NOMO-1 (cell line): ENCODE data around the gene TNFSF12.
"Not testable (repeated sequence)": the region's sequence is repeated elsewhere in the genome, so short reads cannot be mapped to it uniquely, and the experiment has no call there.

Source experiments
- DNase-seq, 2 experiments: peaks; one replicate each; lab custom pipeline; 2025; ENCODE audit not compliant: unreplicated experiment in 2 of 2; lab: John Stamatoyannopoulos, UW

TNFSF12 gene

DNA sequence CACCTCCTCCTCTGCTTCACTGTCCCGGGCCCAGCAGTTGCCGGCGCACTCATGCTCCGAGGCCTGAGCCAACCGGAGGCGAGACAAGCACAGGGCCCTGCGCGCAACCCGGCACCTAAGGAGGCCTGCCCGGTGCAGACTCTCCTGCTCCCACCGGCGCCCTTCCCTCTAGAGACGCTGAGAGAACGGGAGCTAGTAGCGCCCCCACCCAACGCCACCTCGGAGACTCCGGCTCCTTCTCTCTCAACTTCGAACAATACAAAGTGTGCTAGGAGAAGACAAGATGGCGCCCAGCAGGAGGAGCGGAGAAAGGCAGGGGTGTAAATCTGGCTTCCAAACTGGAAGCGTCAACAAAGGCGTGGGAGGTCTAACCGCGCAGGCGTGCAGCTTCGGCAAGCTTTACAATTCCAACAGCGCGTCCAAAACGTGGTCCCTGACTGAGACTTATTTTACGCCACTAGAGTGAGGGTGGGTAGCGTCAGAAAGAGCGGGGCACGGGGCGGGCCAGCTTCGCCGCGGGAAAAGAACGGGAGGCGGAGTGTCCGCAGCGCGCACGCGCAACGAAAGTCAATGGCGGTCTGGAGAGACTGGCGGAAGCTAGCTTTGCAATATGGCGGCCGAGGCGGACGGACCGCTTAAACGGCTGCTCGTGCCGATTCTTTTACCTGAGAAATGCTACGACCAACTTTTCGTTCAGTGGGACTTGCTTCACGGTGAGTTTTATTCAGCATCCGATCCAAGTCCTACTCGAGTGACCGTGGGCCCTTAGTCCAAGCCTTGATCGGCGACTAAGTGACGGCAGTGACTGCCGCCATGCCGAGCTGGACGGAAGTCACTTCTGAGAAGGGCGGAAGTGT is 34.6 kb downstream of the TNFSF12 start, which contains the start of gene MPDU1:
TSS of gene MPDU1 (plus strand) at position 600 of the 857 bp plus-strand sequence. CDS start at position 611, 11 bp downstream.
- peak; percentile 94 to 97 for DNase-seq

DNA sequence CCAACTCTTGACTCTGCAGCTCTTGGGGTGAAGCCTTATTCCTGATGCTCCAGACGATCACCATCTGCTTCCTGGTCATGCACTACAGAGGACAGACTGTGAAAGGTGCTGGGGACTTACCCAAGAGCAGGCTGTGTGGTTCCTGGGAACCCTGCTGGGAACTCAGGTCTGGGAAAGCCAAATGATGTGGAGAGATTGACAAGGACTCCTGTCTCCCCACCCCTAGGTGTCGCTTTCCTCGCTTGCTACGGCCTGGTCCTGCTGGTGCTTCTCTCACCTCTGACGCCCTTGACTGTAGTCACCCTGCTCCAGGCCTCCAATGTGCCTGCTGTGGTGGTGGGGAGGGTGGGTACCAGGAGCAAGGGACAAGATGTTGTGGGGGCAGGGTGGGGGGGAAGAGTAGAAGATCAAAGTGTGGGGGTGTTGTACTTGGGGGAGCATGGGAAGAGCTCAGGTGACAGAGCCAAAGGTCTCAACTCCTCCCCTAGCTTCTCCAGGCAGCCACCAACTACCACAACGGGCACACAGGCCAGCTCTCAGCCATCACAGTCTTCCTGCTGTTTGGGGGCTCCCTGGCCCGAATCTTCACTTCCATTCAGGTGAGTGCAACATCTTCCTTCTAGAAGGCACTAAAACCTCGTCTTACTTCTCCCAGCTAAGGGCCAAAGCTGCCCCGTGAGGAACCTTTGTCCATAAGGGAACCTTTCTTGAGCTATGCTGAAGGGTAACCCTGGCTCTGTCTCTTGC is 38.0 kb downstream of the TNFSF12 start:
- peak in 1 of 2 experiments; percentile 26 for DNase-seq

DNA sequence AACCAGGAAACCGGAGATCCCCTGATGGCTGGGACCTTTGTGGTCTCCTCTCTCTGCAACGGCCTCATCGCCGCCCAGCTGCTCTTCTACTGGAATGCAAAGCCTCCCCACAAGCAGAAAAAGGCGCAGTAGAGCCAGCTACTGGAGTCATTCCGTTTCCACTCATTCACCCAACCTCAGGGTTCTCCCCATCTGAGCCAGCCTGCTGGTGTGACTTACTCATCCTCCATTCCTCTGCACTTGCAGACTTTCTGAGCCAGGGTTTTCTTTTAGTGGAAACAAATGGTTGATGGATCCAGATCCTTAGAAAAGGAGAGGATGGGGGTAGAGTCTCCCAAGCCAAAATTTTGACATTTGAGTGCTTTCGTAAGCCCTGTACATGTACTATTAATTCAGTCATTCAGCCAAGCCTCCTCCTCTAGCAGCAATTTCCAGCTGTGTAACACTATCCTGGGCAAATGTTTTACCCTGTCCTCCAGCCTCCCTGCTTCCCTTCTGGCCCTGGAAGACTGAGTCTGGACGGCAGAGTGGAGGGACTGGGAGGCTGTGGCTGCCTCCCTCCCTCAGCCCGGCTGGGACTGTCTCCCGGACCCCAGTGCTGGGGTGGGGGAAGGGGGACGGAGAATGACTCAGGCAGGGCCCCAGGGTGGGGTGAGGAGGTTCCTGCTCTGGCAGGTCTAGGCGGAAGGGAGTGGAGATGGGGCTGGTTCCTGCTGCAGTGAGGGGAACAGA is 38.7 kb downstream of the TNFSF12 start:
- peak; percentile 26 to 42 for DNase-seq

DNA sequence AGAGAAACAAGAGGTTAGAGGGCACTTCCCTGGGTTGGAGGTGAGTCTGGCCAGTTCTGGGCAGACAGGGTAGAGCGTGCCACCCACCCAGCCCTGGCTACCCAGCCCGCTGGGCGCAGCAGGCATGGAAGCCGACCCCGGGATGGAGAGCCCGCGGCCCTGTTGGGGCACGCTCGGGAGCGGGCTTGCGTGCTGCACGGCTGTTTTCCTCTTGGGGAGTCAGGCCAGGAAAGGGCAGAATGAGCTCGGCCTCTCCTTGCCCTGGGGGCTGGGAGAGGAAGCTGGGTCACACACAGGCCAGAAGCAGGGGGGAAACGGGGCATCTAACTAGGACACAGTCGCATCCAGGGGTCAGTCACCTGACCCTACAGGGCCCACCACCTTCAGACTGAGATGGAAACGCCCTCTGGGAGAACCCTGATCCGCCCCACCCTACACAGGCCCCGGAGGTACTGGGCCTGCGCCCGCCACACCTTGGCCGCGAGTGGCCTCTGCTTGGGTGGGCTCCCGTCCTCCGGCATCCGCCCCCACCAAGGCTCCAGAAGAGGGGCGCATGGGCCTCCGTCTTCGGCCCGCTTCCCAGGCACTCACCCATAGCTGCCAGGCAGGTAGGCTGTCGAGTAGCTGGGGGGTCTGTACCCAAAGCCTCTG is 39.8 kb downstream of the TNFSF12 start:
- DNase-seq, result no peak

DNA sequence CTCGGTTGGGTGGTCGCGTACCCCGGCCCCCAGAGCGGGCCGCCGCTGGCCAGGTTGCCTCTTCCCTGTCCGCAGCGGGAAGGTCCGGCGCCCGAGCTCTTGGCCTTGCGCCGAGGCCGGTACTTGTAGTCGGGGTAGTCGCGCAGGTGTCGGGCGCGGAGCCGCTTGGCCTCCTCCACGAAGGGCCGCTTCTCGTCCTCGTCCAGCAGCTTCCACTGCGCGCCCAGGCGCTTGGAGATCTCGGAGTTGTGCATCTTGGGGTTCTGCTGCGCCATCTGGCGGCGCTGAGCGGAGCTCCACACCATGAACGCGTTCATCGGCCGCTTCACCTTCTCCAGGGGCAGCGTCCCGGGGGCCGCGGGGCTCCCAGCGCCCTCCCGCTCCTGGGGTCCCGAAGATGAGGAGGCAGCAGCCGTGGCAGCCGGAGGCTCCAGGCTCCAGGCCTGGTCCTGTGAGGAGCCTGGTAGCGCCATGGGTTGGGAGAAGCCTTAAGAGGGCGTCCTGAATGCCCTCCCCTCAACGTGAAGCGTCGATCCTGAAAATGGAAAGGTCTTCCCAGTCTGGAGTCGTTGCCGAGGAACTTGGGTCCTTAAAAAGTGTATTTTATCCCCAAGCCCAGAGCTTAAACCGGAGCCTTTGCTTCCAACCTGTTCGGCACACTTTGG is 40.5 kb downstream of the TNFSF12 start:
- DNase-seq, result peak; percentile 63 to 74

DNA sequence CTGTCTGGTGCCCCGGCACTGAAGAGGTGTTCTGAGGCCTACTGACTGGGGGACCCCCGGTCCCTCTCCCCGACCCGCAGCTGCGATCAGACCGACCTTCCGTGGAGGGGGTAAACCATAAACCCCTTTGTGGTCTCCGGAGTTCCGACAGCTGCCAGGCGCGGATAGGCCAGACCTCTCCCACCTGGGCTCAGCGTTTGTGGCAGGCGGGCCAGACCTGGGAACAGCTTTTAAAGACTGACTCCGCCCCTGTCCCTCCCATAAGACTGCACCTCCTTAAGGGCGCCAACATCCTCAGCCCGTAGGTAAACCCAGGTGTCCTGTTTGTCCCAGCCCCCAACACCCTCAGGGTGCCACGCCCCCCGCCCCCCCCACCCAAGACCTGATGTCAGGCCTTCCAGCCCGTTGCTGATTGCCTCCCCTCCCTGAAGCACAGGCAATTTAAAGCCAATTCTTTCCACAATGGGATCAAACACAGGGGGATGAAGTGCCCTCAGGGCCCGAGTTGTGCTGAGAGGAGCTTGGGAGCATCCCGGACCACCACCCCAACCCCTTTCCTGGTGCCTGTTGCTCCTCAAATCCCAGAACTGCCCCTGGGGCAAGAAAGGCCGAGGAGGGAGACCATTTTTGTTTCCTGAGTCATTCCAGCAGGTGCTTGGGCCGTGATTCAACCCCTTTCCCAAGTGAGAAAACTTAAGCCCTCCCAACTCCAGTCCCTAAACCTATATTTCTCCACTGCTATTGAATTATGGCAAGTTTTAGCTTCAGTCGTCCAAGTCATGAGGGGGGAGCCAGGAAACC is 41.2 kb downstream of the TNFSF12 start, which contains the start of gene SOX15:
TSS of gene SOX15 (minus strand) at position 204 of the 801 bp plus-strand sequence. CDS start 418 bp downstream, outside the sequence.
- DNase-seq, result no peak

DNA sequence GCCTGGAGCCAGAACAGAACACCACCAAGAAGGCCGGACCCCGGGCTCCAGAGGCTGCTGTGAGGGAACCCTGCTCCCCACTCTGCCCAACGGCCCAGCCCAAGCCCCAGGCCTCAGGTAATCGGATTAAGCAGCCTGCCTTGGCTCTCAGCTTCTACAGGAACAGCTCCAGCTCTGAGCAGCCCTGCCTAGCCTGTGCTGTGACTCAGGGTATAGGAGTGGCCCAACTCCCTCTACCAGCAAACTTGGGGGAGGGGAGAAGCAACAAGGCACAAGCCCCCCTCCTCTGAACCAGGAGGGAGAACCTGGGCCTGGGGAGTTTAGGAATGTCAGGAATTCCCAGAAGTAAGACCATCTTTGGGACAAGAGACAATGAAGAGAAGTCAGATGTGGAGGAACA is 41.9 kb downstream of the TNFSF12 start:
- no peak for DNase-seq

DNA sequence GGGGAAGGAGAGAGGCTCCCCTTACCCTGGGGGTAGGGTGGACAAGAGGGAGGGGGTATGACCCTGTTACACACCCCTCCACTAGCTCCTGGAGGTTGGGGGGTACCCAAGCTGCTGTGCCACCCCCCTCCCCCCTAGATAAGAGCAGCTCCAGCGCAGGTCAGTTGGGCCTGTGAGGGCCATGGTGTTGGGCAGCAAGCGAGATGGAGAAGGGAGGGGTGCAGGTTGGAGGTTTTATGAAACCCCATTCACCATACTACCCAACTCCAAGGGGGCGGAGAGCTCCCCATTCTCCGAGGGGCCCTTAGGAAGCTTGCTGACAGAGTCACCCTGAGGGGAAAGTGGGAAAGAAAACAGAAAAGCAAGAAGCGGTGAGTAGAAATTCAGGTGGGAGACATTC is 42.7 kb downstream of the TNFSF12 start:
- DNase-seq, result no peak

DNA sequence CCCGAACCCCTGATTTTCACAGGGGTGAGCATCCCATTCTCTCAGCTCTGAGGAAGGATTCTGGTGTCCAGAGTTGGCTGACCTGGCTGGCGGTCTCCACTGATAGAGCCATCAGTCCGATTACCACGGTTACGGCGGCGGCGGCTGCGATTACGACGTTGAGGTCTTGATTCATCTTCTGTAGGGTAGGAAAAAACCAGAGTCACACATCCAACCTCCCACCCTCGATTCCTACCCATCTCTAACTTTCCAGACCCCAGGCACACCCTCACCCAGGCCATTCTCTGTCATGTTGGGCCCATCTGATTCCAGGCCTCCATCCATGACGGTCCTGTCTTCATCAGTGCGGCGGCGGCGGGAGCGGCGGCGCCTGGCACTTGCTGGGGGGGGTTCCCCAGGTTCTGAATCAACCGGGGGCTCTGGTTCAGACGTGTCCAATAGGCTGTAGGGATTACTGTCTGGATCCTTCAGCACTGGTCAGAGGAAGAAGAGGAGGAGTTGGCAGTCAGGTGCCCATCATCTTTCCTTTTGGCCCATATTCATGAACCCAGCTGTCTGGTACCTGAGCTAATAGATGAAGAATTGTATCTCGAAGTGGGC is 43.7 kb downstream of the TNFSF12 start:
- DNase-seq, result no peak

DNA sequence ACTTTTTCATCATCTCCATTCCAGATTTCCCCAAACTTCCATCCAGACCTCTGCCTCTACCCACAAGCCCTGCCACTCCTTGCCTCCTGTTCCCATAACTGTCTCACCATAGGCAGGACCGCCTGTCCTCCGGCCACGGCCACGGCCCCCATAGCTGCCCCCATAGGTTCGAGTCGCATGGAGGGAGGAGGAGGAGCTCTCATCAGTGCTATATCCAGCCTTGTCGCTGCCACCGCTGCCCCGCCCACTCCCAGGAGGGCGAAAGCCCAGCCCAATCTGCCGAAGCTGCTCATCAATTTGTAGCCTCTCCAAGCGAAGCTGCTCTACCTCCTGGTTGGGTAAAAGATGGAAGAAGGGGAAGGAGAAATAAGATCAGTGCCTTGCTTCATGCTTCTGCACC is 44.4 kb downstream of the TNFSF12 start:
- no peak for DNase-seq

DNA sequence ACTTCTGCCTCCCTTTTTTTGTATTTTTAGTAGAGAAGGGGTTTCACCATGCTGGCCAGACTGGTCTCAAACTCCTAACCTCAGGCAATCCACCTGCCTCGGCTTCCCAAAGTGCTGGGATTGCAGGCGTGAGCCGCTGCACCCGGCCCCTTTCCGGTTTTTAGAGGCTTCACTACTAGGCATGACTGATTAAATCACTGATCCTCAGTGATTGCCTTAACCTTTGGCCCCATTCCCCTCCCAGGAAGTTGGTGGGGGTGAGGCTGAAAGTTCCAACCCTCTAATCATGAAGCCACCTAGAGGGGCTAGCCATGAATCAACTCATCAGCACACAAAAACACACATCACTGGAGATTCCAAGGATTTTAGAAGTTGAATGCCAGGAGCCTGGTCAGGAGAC is 48.7 kb downstream of the TNFSF12 start:
- DNase-seq, result not testable (repeated sequence)

DNA sequence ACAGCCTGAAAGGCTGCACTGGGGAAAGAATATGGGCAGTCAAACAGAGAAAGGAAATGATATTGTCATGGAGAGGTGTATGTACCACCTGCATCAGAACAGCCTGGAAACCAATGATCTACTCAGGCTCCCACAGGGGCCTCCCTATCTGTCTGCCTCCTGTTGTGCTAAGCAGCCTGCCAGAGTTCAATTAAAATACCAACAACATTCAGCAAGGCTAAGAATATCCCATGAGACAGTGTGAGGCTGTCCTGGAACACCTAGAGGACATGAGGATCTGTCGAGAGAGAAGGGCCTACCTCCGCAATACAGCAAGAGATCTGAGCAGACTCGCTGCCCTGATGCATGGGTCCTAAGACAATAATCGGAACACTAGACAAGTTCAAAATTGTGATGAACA is 57.4 kb downstream of the TNFSF12 start:
- DNase-seq, result no peak
